Activated gamma-delta T cell treated with Interleukin-2 at 50 U/mL for 16 hours (primary cell): Measurements from ENCODE around the gene NIBAN1.
"Not testable (repeated sequence)": the region's sequence is repeated elsewhere in the genome, so short reads cannot be mapped to it uniquely, and the experiment has no call there.

Source experiments
- DNase-seq: peaks from one replicate; pipeline ENCODE4 v3.0.0-alpha.2; 2020

NIBAN1 gene

DNA sequence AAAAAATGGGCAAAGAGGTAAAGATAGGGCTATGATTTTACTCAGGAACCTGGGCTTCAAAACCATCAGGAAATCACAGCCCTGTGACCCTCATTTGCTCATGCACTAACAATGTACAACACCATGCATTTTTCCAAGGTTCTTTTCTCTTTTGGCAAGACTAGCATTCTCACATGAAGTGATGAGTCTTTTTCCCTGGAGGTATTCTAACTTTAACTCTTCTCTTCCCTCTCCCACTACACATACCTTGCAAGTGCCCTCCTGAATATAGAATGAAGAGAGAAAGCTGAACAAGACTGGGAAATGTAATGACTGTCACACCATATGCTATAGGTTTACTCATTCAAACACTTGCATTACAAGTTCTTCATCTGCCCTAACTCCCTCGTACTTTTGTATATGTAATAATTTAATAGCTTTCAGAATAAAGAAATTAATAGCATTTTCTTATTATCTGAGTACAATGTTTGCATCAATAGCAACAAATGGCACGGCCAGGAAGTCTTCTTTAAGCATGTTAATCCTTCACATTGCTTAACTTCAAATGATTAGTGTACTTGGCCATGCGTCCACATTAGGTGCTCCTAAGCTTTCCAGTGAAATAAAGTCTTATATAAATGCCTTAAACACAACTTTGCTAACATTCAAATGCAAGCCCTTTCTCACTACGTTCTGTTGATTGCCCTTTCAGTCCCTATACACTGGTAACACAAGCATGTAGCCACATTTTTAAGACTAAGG lies 1.8 kb downstream of the NIBAN1 start:
- DNase-seq = no peak

DNA sequence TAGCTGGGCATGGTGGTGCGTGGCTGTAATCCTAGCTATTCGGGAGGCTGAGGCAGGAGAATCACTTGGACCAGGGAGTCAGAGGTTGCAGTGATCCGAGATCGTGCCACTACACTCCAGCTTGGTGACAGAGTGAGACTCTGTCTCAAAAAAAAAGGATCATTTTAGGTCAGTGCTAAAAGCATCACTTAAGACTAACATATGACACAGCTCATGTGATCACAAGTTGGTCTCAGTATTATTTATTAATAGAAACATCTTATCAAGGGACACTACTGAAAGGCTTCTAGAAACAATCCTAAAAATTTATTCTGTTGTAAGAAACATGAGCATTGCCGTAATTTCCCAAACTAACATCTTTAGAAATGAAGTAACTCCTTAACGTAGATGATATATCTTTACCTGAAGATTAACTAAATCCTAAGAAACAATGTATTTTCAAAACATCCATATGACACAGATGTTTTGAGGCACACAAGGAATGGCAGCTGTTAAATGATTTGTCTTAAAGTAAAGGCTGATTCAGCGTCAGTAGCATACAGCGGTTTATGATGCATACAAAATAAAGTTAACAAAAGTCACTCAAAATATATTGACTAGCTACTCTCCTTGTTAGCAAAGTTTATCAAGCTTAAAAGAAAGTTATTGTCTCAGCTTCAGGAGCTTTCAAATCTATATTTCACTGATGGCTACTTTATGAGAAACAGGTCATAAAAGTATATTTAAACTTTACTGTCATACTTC lies 2.6 kb downstream of the NIBAN1 start:
- no peak for DNase-seq

- no peak for DNase-seq
Measured at GRCh38 chr1:184970691-184971161, 3.6 kb downstream of the NIBAN1 start.

DNA sequence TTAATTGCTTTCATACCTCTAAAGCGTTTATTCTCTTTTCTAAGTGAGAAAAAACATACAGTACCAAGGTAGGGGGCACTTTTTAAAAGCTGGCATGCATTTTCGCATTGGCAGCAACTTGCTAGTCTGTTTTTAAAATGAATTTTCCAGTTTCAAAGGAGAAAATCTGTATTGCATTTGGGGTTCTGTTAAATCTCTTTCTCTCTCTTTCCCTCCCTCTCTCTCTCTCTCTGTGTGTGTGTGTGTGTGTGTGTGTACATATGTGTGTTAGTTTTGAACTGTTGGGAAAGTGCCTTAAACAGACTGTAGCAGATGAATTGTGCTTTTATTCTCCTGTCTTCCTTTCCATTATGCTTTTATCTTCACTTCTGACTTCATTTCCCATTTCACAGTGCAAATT lies 7.3 kb downstream of the NIBAN1 start:
- no peak for DNase-seq

DNA sequence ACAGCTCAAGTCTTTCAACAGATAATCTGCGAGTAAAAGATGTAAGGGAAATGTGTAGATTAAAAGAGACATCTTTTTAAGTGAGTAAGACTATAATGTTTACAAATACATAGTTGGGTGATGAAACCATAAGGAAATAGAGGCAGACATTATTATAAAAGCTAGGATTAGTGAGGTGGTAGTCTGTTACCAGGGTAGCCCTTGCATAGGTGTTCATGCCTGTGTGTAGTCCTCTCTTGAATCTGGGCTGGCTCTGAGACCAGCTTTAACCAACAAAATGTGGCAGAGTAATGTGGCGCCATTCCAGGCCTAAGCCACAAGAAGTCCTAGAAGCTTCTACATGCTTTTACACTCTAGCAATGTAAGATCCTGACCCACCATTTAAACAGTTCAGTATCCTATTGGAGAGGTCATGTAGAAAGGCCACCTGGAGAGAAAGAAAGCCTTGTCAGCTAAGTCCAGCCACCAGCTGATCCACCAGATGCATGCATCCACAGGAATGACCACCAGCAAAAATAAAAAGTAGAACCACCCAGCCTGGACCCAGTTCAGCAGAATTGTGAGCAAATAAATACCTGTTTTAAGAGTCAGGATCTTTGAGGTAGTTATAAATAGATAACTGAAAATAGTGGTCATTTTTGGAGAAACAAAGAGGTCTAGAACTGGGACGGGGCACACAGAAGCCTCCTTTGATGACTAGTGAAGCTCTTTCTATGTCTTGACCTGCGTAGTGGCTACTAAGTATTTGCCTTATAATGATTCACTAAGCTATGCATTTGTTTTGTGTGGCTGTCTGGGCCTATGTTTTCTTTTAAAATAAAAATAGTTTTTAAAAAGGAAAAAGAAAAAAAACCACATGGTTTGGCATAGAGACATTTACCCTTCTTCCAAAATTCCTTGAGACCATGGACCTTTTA lies 8.1 kb downstream of the NIBAN1 start:
- DNase-seq = no peak

GRCh38 chr1:184965439-184965838 lies 8.9 kb downstream of the NIBAN1 start:
- no peak for DNase-seq

GRCh38 chr1:184959626-184960025 lies 14.7 kb downstream of the NIBAN1 start:
- DNase-seq = no peak

DNA sequence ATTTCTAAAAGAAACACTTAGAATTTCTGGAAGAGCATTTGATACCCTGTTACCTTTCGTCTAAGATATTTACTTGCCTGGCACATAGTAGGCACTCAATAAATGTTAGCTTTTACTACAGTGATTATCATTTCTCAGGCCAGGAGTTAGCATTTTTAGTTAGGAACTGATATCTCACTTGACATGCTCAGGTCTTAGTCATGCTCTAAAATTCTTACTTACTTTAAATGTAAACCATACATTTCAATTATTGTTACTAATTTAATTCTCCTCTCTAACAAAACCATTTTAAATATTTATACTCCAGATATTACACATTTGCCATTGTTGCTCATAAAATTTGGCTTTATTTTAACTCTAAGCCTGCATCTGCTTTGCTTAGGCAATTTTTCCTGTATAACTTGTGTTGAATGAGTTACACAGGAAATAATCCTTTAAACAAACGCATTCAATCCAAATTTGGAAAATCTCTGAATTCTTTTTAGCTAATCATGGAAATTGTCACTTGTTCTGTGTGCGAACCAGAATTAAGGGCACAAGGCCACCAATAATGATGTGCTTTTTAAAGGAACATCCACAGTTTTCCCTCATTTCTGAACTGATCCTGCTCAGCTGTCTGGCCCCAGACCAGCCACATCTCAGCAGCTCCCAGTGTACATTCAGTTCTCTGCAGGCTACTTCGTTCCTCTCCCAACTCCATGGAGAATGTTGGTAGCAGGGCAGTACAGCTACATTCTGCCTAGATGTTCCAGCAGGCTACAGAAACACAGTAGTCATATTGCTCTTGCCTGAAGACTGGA lies 15.6 kb downstream of the NIBAN1 start:
- DNase-seq = no peak

DNA sequence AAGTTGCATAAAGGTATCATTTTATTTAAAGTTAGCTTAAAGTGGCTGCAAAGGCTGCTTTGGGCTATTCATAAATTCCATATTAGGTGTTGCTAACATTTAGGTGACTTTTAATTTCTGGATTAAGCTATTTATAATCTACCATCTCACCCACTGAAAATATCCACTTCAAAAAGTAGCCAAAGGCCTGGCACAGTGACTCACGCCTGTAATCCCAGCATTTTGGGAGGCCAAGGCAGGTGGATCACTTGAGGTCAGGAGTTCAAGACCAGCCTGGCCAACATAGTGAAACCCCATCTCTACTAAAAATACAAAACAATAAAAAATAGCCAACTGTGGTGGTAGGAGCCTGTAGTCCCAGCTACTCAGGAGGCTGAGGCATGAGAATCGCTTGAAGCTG lies 16.4 kb downstream of the NIBAN1 start:
- DNase-seq = not testable (repeated sequence)

- no peak for DNase-seq
Measured at GRCh38 chr1:184956999-184957700, 17.2 kb downstream of the NIBAN1 start.

- DNase-seq = no peak
Measured at GRCh38 chr1:184954232-184954995, 19.9 kb downstream of the NIBAN1 start.

DNA sequence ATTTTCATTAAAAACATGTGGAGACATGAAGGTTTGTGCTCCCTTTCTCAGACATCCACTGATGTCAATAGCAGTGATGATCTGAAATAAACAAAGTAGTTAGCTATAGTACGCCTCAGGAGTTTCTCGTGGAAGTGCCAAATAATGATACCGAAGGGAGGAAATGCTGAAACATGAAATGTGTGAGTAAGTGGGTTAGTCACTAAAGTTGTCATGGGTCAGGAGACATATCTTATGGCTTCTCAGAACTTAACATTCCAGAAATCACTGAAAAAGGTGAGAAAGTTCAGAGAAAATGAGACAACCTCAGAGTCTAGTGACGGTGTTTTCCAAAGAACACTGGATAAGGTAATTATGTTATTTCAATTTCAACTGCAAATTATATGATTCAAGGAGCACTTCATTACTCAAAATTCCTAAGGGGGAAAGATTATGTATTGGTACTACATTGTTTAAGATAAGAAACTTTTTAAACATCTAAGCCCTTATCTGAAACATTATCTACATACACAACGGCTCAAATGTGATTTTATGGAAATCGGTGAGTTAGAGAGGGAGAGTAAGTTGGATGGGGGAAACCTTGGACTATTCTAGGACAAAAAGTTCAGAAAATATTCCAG lies 20.6 kb downstream of the NIBAN1 start:
- DNase-seq = no peak

- no peak for DNase-seq
Measured at GRCh38 chr1:184952428-184952827, 21.9 kb downstream of the NIBAN1 start.

GRCh38 chr1:184951788-184952187 lies 22.5 kb downstream of the NIBAN1 start:
- DNase-seq = no peak

- DNase-seq = no peak
Measured at GRCh38 chr1:184950906-184951305, 23.4 kb downstream of the NIBAN1 start.

- no peak for DNase-seq
Measured at GRCh38 chr1:184950227-184950626, 24.1 kb downstream of the NIBAN1 start.

- no peak for DNase-seq
Measured at GRCh38 chr1:184947497-184948256, 26.6 kb downstream of the NIBAN1 start.

- DNase-seq = no peak
Measured at GRCh38 chr1:184945678-184946412, 28.5 kb downstream of the NIBAN1 start.

DNA sequence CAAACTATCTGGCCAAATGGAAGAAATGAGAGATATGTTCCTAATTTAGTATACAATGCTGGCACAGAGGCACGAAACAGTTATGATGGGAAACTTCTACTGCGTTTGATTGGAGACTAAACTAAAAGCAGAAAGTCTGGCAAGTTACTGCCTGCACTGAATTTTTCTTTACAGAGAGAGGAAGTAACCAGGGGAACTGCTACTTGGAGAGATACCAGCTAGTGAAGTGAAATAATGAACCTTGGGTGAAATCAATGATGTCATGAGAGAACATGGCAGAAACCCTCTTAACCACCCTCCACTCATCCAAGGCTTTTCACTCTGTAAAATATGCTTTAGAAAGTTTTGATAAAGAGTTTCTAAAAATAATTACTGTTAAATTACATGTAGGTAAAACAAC lies 29.3 kb downstream of the NIBAN1 start:
- no peak for DNase-seq
